Measurements from ENCODE around the gene NRARP.

Gene NRARP

DNA sequence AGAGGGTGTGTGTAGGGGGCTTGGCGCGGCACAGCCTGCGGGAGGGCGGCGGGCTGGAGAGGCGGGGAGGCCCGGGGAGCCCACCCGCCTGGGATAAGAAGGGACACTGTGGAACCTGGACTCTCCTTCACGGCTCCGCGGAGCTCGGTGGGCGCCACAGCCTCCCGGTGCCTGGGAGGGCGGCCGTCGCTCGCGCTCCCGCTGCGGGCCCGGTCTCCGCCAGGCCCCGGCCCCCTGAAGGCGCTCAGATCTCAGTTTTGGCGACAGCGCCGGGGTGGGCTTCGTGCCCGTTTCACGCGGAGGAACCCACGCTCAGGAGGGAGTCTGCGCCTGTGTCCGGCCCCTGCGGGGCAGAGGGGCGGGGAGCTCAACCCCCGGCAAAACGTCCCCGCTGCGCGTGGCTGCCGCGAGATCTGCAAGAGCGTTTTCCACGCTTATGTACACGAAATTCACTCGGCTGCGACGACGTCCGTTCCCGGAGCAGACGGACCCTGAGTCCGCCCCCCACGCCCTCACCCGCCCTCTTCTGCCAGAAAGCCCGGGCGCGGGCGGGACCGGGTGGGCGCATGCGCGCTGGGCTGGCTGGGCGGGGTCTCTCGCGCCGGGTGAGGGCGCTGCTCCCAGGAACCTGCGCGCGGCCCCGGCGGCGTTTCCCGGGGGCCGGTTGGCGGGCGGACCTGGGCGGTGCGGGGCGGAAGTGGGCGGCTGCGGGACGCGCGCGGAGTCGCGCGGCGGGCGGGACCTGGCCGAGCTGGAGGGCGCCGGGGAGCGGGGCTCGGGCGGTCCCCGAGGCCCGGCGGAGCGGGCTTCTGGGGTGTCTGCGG is 47.2 kb downstream of the NRARP start, which contains the start of gene NELFB:
Gene NELFB (plus strand): TSS at position 704 of the 824 bp plus-strand sequence.
- peaks cover 5% of the 10 kb centered on the region; the same call in 1 of the 2 replicates for H3K4me1 ChIP-seq (ENCODE audit: control insufficient read depth, insufficient read depth, low read length)
- H3K27ac ChIP-seq (ENCODE audit: extremely low read depth, low read depth, low read length), result peak within 1 kb of the TSS; percentile 81
- H3K4me3 ChIP-seq (ENCODE audit: low read depth, low read length), result peak within 1 kb of the TSS; percentile 89
- peaks cover 9 to 20% of the 10 kb centered on the region in 2 experiments for H3K36me3 ChIP-seq (ENCODE audit: control insufficient read depth in 2 of 2, insufficient read depth in 1 of 2, low read length in 2 of 2)
- ChIA-PET CTCF (interaction anchor here (0.6 to 5.2 kb wide), 10 partner anchors 9 to 886 kb away, joined by 3 to 45 read pairs (median 4); no protein-coding TSS in a partner anchor), POLR2A (interaction anchor here (0.6 to 9.1 kb wide), 9 partner anchors 13 to 169 kb away, joined by 3 to 336 read pairs (median 5); partner anchors contain the start of genes EXD3, MAN1B1, NOXA1 and NRARP)
- H3K9me3 ChIP-seq (ENCODE audit: control insufficient read depth, insufficient read depth, low read depth, low read length), result no peaks in the 10 kb centered on the region
- TF ChIP-seq GLIS2 (tag by site-specific recombination; IDR thresholded peaks at IDR 0.05) (peak; percentile 17; the same call in 1 of the 2 replicates), ZNF660 (tag by site-specific recombination; IDR thresholded peaks at IDR 0.05) (peak; percentile 88; the same call in 1 of the 2 replicates), ZNF670 (tag by site-specific recombination; IDR thresholded peaks at IDR 0.05; ENCODE audit: low read depth) (no peak), ZNF302 (tag by site-specific recombination; IDR thresholded peaks at IDR 0.05; ENCODE audit: low read depth) (no peak), MEIS1 (CRISPR knock-in tag; IDR thresholded peaks at IDR 0.05; ENCODE audit: borderline replicate concordance) (peak; percentile 32; the same call in 1 of the 2 replicates), ZBTB7A (tag by site-specific recombination; IDR thresholded peaks at IDR 0.05; ENCODE audit: low read depth) (peak; percentile 70; the same call in 1 of the 2 replicates), KLF16 (tag by site-specific recombination; IDR thresholded peaks at IDR 0.05) (peak; percentile 94), KLF7 (tag by site-specific recombination; IDR thresholded peaks at IDR 0.05; ENCODE audit: borderline replicate concordance) (peak; percentile 22; the same call in 1 of the 2 replicates), SALL2 (tag by site-specific recombination; IDR thresholded peaks at IDR 0.05; ENCODE audit: borderline replicate concordance) (no peak), ZXDB (tag by site-specific recombination; IDR thresholded peaks at IDR 0.05) (peak; percentile 58), ZNF596 (tag by site-specific recombination; IDR thresholded peaks at IDR 0.05) (peak; percentile 31; the same call in 1 of the 2 replicates), SCRT2 (tag by site-specific recombination; IDR thresholded peaks at IDR 0.05) (no peak), IKZF3 (tag by site-specific recombination; IDR thresholded peaks at IDR 0.05) (peak; percentile 38; the same call in 1 of the 2 replicates), ZBTB48 (tag by site-specific recombination; IDR thresholded peaks at IDR 0.05) (peak; percentile 30; the same call in 1 of the 2 replicates), ZNF266 (tag by site-specific recombination; IDR thresholded peaks at IDR 0.05; ENCODE audit: low read depth) (no peak), SP7 (tag by site-specific recombination; IDR thresholded peaks at IDR 0.05) (0 out of 2 replicates have a peak, but pooled peaks have one; percentile 23), SP3 (tag by site-specific recombination; IDR thresholded peaks at IDR 0.05) (peak; percentile 70), ZNF366 (tag by site-specific recombination; conservative IDR thresholded peaks at IDR 0.05) (no peak), ZNF521 (tag by site-specific recombination; IDR thresholded peaks at IDR 0.05) (no peak), REPIN1 (tag by site-specific recombination; IDR thresholded peaks at IDR 0.05; ENCODE audit: low read depth) (no peak), ZNF121 (tag by site-specific recombination; IDR thresholded peaks at IDR 0.05) (0 out of 2 replicates have a peak, but pooled peaks have one; percentile 21), ZFHX2 (tag by site-specific recombination; conservative IDR thresholded peaks at IDR 0.05) (peak; percentile 94)
- TF ChIP-seq, protein P1, sequence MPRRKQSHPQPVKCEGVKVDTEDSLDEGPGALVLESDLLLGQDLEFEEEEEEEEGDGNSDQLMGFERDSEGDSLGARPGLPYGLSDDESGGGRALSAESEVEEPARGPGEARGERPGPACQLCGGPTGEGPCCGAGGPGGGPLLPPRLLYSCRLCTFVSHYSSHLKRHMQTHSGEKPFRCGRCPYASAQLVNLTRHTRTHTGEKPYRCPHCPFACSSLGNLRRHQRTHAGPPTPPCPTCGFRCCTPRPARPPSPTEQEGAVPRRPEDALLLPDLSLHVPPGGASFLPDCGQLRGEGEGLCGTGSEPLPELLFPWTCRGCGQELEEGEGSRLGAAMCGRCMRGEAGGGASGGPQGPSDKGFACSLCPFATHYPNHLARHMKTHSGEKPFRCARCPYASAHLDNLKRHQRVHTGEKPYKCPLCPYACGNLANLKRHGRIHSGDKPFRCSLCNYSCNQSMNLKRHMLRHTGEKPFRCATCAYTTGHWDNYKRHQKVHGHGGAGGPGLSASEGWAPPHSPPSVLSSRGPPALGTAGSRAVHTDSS (tag by site-specific recombination; IDR thresholded peaks at IDR 0.05), result peak; percentile 20; the same call in 1 of the 2 replicates
- TF ChIP-seq, protein P2, sequence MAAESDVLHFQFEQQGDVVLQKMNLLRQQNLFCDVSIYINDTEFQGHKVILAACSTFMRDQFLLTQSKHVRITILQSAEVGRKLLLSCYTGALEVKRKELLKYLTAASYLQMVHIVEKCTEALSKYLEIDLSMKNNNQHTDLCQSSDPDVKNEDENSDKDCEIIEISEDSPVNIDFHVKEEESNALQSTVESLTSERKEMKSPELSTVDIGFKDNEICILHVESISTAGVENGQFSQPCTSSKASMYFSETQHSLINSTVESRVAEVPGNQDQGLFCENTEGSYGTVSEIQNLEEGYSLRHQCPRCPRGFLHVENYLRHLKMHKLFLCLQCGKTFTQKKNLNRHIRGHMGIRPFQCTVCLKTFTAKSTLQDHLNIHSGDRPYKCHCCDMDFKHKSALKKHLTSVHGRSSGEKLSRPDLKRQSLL (tag by site-specific recombination; IDR thresholded peaks at IDR 0.05), result peak; percentile 55; the same call in 1 of the 2 replicates
- TF ChIP-seq, protein P3, sequence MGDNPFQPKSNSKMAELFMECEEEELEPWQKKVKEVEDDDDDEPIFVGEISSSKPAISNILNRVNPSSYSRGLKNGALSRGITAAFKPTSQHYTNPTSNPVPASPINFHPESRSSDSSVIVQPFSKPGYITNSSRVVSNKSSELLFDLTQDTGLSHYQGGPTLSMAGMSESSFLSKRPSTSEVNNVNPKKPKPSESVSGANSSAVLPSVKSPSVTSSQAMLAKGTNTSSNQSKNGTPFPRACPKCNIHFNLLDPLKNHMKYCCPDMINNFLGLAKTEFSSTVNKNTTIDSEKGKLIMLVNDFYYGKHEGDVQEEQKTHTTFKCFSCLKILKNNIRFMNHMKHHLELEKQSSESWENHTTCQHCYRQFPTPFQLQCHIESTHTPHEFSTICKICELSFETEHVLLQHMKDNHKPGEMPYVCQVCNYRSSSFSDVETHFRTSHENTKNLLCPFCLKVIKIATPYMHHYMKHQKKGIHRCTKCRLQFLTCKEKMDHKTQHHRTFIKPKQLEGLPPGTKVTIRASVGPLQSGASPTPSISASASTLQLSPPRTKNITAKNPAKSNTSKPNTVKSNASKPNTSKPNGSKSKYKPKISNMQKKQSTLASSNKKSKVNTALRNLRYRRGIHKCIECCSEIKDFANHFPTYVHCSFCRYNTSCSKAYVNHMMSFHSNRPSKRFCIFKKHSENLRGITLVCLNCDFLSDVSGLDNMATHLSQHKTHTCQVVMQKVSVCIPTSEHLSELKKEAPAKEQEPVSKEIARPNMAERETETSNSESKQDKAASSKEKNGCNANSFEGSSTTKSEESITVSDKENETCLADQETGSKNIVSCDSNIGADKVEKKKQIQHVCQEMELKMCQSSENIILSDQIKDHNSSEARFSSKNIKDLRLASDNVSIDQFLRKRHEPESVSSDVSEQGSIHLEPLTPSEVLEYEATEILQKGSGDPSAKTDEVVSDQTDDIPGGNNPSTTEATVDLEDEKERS (tag by site-specific recombination; IDR thresholded peaks at IDR 0.05), result no peak
- TF ChIP-seq, protein P4, sequence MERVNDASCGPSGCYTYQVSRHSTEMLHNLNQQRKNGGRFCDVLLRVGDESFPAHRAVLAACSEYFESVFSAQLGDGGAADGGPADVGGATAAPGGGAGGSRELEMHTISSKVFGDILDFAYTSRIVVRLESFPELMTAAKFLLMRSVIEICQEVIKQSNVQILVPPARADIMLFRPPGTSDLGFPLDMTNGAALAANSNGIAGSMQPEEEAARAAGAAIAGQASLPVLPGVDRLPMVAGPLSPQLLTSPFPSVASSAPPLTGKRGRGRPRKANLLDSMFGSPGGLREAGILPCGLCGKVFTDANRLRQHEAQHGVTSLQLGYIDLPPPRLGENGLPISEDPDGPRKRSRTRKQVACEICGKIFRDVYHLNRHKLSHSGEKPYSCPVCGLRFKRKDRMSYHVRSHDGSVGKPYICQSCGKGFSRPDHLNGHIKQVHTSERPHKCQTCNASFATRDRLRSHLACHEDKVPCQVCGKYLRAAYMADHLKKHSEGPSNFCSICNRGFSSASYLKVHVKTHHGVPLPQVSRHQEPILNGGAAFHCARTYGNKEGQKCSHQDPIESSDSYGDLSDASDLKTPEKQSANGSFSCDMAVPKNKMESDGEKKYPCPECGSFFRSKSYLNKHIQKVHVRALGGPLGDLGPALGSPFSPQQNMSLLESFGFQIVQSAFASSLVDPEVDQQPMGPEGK (tag by site-specific recombination; IDR thresholded peaks at IDR 0.05), result peak; percentile 75
- TF ChIP-seq, protein P5, sequence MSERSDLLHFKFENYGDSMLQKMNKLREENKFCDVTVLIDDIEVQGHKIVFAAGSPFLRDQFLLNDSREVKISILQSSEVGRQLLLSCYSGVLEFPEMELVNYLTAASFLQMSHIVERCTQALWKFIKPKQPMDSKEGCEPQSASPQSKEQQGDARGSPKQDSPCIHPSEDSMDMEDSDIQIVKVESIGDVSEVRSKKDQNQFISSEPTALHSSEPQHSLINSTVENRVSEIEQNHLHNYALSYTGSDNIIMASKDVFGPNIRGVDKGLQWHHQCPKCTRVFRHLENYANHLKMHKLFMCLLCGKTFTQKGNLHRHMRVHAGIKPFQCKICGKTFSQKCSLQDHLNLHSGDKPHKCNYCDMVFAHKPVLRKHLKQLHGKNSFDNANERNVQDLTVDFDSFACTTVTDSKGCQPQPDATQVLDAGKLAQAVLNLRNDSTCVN (tag by site-specific recombination; optimal IDR thresholded peaks at IDR 0.05), result peak; percentile 77
